Epithelial cell of esophagus (primary cell): ENCODE results near the gene GPRC5B.

ENCODE experiments used
- DNase-seq: peaks from one replicate; pipeline ENCODE4 v3.0.0; 2010; ENCODE audit warnings: low read depth
- H3K4me3 ChIP-seq: 2 replicates; pipeline ENCODE4 v1.5.1; 2011; ENCODE audit warnings: mild to moderate bottlenecking, low read length, control low read depth
- CTCF ChIP-seq: IDR thresholded peaks from 2 replicates; pipeline ENCODE4 v1.5.1; 2011; ENCODE audit warnings: low read depth, mild to moderate bottlenecking, low read length, control low read depth, inconsistent platforms; ENCODE audit not compliant: insufficient read depth; ENCODE audit errors: missing control alignments

Gene GPRC5B

GRCh38 chr16:19841184-19841583, 43.5 kb downstream of the GPRC5B start:
- TF ChIP-seq CTCF = no peak
- no peak for DNase-seq
- H3K4me3 ChIP-seq = no peak overlapping the region

- no peak for DNase-seq
- no peak for TF ChIP-seq CTCF
- H3K4me3 ChIP-seq = no peak overlapping the region
These were observed 44.0 kb downstream of the GPRC5B start for GRCh38 chr16:19840524-19841110.

GRCh38 chr16:19837984-19838707, 46.5 kb downstream of the GPRC5B start:
- no peak for TF ChIP-seq CTCF
- H3K4me3 ChIP-seq = no peak overlapping the region
- DNase-seq = no peak

- no peak overlapping the region for H3K4me3 ChIP-seq
- TF ChIP-seq CTCF = no peak
- DNase-seq = no peak
These were observed 47.2 kb downstream of the GPRC5B start for GRCh38 chr16:19837331-19837980.

- no peak overlapping the region for H3K4me3 ChIP-seq
- DNase-seq = no peak
- TF ChIP-seq CTCF = no peak
These were observed 48.7 kb downstream of the GPRC5B start for GRCh38 chr16:19835968-19836421.

GRCh38 chr16:19835196-19835595, 49.5 kb downstream of the GPRC5B start:
- no peak overlapping the region for H3K4me3 ChIP-seq
- no peak for TF ChIP-seq CTCF
- DNase-seq = no peak
